ENCODE measurements around the gene PSRC1. TPM values are rescaled to one million over a fixed set of nuclear protein-coding genes. Genes with fewer than 3 reads are reported as not detected.

The PSRC1 gene
- total RNA-seq, 1 donor from 2014 or later, result 13.9 TPM

DNA sequence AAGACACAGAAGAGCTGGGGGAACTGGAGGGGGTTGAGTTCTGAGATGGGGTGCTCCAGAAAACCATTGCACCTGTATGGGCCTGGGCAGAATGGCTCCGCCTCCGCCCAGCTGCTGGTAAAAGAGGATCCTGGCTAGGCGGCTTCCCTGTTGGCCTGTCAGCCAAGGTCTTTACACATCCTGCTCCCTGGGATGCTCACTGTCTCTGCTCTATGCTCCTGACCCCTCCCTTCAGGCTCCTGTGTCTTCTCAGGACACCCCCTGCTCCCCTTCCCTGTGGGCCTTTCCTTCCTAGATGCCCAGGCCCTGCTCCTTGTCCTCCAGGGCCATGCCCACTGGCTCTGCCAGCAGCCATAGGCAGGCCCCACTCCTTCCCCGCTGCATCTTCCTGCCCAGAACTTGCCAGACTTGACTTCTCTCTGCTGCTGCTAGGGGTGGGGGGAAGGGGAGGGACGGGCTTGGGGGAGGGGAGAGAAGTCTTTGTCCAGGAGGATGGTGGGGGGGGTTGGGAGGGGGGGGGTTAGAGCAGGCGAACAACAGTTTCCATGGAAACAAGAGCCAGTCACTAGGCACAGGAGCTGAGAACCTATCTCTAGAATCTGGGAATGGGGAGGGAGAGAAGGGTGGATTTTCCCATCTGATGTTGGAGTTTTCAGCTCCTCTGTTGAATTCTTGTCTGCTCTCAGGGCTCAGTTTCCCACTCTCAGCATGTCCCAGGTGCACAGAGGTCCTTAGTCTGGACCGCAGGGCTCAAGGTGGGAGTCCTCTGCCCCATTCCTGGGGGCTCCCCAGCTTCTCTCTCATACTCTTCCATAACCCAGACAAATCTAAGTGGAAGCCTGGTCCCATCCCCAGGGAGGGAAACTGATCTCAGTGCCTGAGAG, 23.0 kb downstream of the PSRC1 start:
- intact Hi-C loops (cut with micrococcal nuclease), result loop anchor here (5.0 kb wide), 1 partner anchor 232 kb away; the partner anchor contains the start of gene CYB561D1

DNA sequence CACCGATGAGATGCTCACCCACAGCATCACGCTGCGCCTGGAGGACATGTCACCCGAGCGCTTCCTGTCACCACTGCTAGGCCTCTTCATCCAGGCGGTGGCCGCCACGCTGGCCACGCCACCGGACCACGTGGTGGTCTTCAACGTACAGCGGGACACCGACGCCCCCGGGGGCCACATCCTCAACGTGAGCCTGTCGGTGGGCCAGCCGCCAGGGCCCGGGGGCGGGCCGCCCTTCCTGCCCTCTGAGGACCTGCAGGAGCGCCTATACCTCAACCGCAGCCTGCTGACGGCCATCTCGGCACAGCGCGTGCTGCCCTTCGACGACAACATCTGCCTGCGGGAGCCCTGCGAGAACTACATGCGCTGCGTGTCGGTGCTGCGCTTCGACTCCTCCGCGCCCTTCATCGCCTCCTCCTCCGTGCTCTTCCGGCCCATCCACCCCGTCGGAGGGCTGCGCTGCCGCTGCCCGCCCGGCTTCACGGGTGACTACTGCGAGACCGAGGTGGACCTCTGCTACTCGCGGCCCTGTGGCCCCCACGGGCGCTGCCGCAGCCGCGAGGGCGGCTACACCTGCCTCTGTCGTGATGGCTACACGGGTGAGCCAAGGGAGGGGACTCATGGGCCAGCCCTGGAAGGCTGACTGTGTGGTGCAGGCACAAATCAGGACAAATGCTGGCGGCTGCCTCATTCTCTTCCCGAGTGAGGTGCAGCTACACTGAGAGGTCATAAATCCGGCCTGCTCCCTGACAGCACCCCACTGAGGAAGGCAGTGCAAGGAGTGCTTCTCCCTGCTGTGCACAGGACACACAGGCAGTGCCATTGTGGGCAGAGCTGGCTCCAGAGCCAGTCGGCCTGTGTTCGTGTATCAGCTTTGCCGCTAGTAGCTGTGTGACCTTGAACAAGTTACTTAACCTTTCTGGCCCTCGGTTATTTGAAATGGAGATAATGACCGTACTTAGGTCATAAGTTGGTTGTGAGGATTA, 24.2 kb downstream of the PSRC1 start:
- intact Hi-C loops (cut with micrococcal nuclease), result no loop called here

DNA sequence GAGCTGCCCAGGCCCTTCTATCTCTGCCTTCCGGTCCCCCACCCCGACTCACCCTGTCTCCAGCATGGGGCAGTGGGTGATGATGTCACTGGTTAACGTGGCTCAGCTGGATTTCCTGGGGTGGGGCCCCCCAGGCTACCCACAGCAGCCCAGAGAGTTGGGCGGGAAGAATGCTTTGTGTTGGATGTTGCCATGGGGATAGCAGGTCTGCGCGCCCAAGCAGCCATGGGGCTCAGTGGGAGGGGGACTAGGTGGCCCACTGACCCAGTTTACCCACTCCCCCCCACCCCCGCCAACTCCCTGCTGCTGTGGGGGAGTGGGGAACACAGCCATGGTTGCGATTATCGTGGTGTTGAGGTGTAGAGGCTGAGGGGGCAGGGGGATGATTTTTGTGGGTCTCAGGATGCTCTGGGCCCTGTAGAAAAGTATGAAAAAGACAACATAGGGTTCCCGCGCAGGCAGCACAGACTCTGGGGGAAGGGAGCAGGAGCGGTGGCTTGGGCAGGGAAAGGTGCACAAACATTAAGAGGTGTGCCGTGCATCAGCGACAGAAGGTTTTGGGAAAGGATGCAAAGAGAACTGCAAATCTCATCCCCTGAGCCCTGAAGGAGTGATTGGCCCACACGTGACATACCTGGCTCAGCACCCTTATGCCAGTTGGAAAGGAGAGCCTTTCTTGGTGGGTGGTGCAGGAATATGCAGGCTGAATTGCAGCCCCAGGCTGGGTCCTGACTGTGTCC, 25.1 kb downstream of the PSRC1 start:
- intact Hi-C loops (cut with micrococcal nuclease), result no loop called here

DNA sequence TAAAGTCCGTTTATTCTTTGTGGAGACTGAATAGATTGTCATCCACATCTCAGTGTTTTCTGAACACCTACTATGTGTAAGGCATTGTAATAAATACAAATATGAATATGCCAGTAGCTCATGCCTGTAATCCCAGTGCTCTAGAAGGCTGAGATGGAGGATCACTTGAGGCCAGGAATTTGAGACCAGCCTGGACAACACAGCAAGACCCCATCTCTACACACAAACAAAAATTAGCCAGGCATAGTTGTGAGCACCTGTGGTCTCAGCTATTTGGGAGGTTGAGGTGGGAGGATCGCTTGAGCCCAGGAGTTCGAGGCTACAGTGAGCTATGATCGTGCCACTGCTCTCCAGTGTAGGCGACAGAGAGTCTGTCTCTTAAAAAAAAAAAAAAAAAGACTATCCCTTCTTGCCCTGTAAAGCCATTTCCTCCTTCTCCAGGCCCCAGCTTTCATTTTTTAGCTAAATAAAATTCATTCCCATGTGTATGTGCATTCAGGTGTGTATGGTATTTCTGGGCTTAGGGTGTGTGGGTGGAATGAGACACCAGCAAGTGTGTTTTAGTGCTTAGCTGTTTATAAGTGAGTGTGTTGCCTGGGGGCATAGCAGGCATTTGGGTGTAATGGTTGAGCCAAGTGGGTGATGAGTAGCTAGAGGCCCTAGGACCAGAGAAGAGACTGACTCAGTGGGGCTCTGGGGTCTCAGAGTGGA, 25.8 kb downstream of the PSRC1 start:
- intact Hi-C loops (cut with micrococcal nuclease), result no loop called here

DNA sequence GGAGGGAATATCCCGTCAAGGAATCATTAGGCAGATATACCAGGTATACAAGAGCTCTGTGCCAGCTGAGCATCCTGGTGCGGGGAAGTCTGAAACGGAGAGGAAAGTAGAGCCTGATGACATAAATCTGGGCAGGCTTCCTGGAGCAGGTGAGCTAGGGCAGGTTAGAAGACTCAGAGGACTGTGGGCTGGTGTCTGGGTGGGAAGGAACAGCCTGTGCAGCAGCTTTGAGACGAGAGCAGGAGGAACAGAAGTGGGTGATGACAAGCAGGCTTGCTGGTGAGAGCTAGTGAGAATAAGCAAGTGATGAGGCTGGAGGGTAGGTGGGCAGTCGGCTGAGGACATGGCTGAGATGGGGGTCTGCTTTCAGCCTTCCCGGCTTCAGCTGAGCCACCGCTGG, 26.9 kb downstream of the PSRC1 start:
- intact Hi-C loops (cut with micrococcal nuclease), result no loop called here

DNA sequence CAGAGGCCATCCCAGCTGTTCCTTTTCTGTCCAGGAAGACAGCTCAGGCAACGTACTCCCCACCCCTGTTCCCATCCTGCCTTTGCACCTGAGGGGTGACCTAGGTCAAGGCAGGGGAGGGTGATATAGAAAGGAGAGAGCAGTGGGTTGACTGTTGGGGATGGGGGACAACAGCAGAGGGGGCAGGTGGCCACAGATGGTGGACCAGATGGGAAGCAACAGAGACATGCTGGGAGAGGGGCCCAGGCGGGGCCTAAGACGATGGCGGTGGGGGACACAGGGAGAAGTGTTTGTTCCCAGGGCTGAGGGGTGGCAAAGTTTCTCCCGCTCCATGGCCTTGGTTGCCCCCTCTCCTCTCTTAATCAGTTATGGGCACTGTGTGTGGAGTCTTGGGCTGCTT, 27.3 kb downstream of the PSRC1 start:
- intact Hi-C loops (cut with micrococcal nuclease), result no loop called here

DNA sequence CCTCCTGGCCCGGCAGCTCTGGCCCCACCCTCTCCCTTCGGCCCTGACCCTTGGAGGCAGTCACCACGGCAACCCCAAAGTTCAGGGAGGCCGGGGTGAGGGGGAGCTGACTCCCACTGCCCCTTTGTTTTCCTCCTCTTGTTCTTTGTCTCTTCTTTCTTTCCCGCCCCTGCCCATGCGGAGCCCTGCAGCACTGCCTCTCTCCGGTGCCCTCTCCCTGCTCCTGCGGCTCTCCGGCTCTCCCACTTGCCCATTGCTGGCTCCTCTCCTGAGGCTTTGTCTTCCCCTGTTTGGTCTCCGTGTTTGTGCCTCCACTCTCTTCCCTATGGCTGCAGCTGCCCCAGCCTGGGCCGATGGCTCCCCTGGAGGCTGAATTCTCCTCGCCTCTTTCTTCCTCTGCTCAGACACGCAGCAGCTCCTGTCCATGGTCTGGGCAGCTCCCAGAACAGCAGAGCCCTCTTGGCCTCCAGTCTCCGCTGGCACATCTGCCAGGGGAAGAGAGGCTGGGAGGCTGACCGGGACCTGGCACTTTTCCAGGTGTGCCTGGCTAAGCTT, 27.8 kb downstream of the PSRC1 start:
- intact Hi-C loops (cut with micrococcal nuclease), result no loop called here

DNA sequence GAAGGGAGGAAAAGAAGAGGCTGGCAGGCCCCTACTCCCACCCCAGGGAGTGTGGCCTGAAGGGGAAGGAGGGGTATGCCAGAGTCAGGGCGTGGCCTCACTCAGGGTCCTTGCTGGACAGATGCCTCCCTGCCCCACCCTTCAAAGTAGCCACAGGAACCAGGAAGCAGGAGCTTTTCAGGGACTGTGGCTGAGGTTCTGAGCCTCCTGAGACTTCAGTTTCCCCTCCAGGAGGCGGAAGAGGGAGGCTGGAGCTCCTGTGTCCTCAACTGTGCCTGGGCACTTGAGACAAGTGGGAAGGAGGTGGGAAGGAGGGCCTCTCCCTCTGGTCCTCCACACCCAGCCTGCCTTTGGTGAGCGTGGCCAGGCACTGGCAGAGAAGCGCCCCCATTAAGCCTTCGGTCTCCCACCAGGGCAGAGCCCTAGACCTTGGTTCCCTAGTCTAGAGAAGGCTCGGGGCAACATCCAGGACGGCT, 28.3 kb downstream of the PSRC1 start:
- intact Hi-C loops (cut with micrococcal nuclease), result no loop called here

DNA sequence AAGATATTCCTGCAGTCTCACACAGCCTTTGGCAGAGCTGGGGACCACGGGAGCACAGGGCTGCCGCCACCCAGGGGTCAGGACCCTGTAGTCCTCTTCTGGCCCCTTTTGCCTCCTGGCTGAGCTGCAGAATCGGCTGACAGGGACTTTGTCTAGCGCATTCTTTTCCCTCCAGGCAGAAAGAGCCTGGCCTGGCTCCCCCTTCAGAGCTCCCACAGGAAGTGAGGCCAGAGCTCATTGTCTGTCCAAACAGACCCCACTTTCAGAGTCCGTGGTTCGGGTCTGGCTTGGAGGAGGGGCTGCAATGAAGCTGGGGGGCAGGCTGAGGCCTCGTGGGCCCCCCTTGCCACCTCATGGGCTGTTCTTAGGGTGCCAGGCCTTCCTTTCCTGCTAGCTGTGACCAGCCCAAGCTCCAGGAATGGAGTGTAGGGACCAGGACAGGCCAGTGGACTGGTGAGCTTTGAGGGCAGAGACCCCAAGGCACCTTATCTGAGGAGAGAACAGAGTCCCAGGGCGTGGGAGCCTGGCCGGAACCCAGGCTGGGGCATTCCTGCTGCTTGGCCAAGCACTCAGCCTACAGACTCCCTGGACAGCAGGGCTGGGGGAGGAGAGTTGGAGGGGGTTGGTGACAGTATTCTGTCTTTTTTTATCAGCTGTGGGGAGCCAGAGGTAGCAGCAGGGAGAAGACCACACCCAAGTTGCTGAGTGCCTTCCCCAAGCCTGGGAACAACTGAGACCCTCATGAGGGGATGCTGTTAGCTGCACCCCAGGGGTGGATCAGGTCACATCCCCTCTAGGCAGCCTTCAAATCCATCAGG, 28.9 kb downstream of the PSRC1 start:
- intact Hi-C loops (cut with micrococcal nuclease), result no loop called here

DNA sequence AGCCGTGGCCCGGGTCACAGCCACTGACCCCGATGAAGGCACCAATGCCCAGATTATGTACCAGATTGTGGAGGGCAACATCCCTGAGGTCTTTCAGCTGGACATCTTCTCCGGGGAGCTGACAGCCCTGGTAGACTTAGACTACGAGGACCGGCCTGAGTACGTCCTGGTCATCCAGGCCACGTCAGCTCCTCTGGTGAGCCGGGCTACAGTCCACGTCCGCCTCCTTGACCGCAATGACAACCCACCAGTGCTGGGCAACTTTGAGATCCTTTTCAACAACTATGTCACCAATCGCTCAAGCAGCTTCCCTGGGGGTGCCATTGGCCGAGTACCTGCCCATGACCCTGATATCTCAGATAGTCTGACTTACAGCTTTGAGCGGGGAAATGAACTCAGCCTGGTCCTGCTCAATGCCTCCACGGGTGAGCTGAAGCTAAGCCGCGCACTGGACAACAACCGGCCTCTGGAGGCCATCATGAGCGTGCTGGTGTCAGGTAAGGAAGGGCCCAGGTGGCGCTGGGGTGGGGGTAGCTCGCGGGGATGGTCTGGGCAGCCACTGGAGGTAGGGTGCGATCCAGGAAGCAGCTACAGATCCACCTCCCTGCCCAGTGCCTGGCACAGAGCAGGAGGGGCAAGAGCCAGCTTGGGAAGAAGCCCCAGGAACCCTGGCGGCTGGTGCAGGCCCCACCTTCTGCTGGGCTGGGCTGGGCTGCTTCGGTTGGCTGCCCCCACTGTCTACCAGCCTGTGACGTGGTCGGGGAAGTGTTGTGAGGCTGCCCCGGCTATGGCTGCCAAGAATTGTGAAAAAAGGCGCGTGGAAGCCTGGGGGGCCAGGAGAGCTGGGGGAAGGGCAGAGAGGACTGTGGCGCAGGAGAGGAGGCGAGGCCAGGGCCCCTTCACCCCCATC, 29.8 kb downstream of the PSRC1 start:
- intact Hi-C loops (cut with micrococcal nuclease), result no loop called here

DNA sequence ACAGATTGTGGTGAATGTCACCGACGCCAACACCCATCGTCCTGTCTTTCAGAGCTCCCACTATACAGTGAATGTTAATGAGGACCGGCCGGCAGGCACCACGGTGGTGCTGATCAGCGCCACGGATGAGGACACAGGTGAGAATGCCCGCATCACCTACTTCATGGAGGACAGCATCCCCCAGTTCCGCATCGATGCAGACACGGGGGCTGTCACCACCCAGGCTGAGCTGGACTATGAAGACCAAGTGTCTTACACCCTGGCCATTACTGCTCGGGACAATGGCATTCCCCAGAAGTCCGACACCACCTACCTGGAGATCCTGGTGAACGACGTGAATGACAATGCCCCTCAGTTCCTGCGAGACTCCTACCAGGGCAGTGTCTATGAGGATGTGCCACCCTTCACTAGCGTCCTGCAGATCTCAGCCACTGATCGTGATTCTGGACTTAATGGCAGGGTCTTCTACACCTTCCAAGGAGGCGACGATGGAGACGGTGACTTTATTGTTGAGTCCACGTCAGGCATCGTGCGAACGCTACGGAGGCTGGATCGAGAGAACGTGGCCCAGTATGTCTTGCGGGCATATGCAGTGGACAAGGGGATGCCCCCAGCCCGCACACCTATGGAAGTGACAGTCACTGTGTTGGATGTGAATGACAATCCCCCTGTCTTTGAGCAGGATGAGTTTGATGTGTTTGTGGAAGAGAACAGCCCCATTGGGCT, 30.6 kb downstream of the PSRC1 start:
- intact Hi-C loops (cut with micrococcal nuclease), result no loop called here

DNA sequence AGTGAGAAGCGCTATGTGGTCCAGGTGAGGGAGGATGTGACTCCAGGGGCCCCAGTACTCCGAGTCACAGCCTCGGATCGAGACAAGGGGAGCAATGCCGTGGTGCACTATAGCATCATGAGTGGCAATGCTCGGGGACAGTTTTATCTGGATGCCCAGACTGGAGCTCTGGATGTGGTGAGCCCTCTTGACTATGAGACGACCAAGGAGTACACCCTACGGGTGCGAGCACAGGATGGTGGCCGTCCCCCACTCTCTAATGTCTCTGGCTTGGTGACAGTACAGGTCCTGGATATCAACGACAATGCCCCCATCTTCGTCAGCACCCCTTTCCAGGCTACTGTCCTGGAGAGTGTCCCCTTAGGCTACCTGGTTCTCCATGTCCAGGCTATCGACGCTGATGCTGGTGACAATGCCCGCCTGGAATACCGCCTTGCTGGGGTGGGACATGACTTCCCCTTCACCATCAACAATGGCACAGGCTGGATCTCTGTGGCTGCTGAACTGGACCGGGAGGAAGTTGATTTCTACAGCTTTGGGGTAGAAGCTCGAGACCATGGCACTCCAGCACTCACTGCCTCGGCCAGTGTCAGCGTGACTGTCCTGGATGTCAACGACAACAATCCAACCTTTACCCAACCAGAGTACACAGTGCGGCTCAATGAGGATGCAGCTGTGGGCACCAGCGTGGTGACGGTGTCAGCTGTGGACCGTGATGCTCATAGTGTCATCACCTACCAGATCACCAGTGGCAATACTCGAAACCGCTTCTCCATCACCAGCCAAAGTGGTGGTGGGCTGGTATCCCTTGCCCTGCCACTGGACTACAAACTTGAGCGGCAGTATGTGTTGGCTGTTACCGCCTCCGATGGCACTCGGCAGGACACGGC, 31.4 kb downstream of the PSRC1 start:
- intact Hi-C loops (cut with micrococcal nuclease), result no loop called here

DNA sequence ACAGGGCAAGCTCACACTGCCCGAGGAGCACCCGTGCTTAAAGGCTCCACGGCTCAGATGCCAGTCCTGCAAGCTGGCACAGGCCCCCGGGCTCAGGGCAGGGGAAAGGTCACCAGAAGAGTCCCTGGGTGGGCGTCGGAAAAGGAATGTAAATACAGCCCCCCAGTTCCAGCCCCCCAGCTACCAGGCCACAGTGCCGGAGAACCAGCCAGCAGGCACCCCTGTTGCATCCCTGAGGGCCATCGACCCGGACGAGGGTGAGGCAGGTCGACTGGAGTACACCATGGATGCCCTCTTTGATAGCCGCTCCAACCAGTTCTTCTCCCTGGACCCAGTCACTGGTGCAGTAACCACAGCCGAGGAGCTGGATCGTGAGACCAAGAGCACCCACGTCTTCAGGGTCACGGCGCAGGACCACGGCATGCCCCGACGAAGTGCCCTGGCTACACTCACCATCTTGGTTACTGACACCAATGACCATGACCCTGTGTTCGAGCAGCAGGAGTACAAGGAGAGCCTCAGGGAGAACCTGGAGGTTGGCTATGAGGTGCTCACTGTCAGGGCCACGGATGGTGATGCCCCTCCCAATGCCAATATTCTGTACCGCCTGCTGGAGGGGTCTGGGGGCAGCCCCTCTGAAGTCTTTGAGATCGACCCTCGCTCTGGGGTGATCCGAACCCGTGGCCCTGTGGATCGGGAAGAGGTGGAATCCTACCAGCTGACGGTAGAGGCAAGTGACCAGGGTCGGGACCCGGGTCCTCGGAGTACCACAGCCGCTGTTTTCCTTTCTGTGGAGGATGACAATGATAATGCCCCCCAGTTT, 32.3 kb downstream of the PSRC1 start:
- intact Hi-C loops (cut with micrococcal nuclease), result no loop called here

DNA sequence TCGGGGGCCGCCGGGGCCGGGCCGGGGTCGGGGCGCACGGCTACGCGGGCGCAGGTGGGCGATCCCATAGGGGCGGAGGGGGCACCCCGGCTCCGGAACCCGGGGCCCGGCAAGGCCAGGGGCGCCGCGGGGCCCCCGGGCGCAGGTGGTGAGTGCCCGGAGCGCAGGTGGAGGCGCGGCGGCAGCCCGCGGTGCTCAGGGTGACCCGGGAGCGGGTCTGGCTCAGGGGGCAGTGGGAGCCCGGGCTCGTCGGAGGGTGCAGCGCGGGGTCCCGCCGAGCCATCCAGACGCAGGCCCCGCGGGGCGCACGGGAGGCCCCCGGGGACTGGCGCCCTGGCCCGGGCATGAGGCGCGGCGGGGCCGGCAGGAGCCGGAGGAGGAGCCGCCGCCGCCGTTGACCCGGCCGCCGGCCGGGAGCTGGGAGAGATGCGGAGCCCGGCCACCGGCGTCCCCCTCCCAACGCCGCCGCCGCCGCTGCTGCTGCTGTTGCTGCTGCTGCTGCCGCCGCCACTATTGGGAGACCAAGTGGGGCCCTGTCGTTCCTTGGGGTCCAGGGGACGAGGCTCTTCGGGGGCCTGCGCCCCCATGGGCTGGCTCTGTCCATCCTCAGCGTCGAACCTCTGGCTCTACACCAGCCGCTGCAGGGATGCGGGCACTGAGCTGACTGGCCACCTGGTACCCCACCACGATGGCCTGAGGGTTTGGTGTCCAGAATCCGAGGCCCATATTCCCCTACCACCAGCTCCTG, 33.1 kb downstream of the PSRC1 start:
- intact Hi-C loops (cut with micrococcal nuclease), result loop anchor here (1.0 to 10.0 kb wide), 6 partner anchors 9 to 365 kb away; partner anchors contain the start of genes AMPD2, ATXN7L2, GNAT2 and PSMA5
